Esophagus (tissue), 2 donors: ENCODE data around the gene AUTS2. TPM values are rescaled to one million over a fixed set of nuclear protein-coding genes. Genes with fewer than 3 reads are reported as not detected.

Experiments
- H3K27ac ChIP-seq, 2 donors: one replicate each; pipeline ENCODE4 v1.5.1; 2013; ENCODE audit warnings: low read depth in 2 of 2, mild to moderate bottlenecking in 2 of 2, inconsistent platforms in 1 of 2, low read length in 1 of 2, moderate library complexity in 1 of 2
- H3K27me3 ChIP-seq, 2 donors: one replicate each; pipeline ENCODE4 v1.6.1; 2013; ENCODE audit warnings: low read length in 2 of 2, control low read depth in 1 of 2, mild to moderate bottlenecking in 1 of 2; ENCODE audit not compliant: insufficient read depth in 2 of 2, control insufficient read depth in 1 of 2
- H3K36me3 ChIP-seq, 2 donors: one replicate each; pipeline ENCODE4 v1.6.1; 2013; ENCODE audit warnings: low read length in 1 of 2; ENCODE audit not compliant: control insufficient read depth in 2 of 2, insufficient read depth in 2 of 2
- H3K4me1 ChIP-seq, 2 donors: one replicate each; pipeline ENCODE4 v1.6.1; 2013; ENCODE audit warnings: low read length in 1 of 2; ENCODE audit not compliant: control insufficient read depth in 2 of 2, insufficient read depth in 2 of 2
- H3K4me3 ChIP-seq, 2 donors: one replicate each; pipeline ENCODE4 v1.5.1; 2013; ENCODE audit warnings: low read length in 2 of 2, mild to moderate bottlenecking in 2 of 2, low read depth in 1 of 2, moderate library complexity in 1 of 2
- H3K9me3 ChIP-seq, 2 donors: one replicate each; pipeline ENCODE4 v1.6.1; 2013; ENCODE audit warnings: mild to moderate bottlenecking in 2 of 2, low read depth in 1 of 2, low read length in 1 of 2, moderate library complexity in 1 of 2; ENCODE audit not compliant: control insufficient read depth in 2 of 2, insufficient read depth in 1 of 2
- WGBS, 2 donors: extraction: QIAGEN DNeasy Blood & Tissue Kit; methylation state at CpG; one replicate each; pipeline ENCODE4 v1.1.7; 2013; 5-methylcytosine and 5-hydroxymethylcytosine counted together
- polyA plus RNA-seq, 2 donors: library from polyadenylated mRNA; stranded (reverse); fragments of 200-250 nt; gene quantifications; one replicate each; pipeline ENCODE4 v1.2.3, GENCODE V29; 2013
- donor health status: healthy with polysubstance abuse.
- donor health status: Bipolar disorder and iron deficiency.

AUTS2 gene
- polyA plus RNA-seq, 2 donors: 8.3 to 15.6 TPM

GRCh38 chr7:70830426-70830825 is 1232.2 kb downstream of the AUTS2 start:
- Histone ChIP-seq H3K9me3 (no peaks in the 10 kb centered on the region), H3K27ac (no peak overlapping the region), H3K4me1 (no peaks in the 10 kb centered on the region), H3K36me3 (no peaks in the 10 kb centered on the region), H3K27me3 (no peaks in the 10 kb centered on the region), H3K4me3 (no peak overlapping the region)
- 75 to 86% methylated on average over 7 of the region's 7 CpGs for WGBS, 2 donors

GRCh38 chr7:70833726-70834125 is 1235.5 kb downstream of the AUTS2 start:
- Histone ChIP-seq H3K27ac (no peak overlapping the region), H3K4me1 (no peaks in the 10 kb centered on the region), H3K27me3 (no peaks in the 10 kb centered on the region), H3K9me3 (no peaks in the 10 kb centered on the region), H3K36me3 (no peaks in the 10 kb centered on the region), H3K4me3 (no peak overlapping the region)
- WGBS, 2 donors: 33 to 40% methylated on average over 1 of the region's 1 CpG

GRCh38 chr7:70834424-70834823 is 1236.1 kb downstream of the AUTS2 start:
- no peaks in the 10 kb centered on the region for H3K36me3 ChIP-seq
- H3K27ac ChIP-seq: no peak overlapping the region
- H3K9me3 ChIP-seq: no peaks in the 10 kb centered on the region
- WGBS, 2 donors: 87 to 91% methylated on average over 8 of the region's 8 CpGs
- no peak overlapping the region for H3K4me3 ChIP-seq
- H3K27me3 ChIP-seq: no peaks in the 10 kb centered on the region
- H3K4me1 ChIP-seq: no peaks in the 10 kb centered on the region

- no peaks in the 10 kb centered on the region for H3K4me1 ChIP-seq
- no peaks in the 10 kb centered on the region for H3K36me3 ChIP-seq
- no peaks in the 10 kb centered on the region for H3K9me3 ChIP-seq
- 55 to 60% methylated on average over 2 of the region's 2 CpGs for WGBS, 2 donors
- no peaks in the 10 kb centered on the region for H3K27me3 ChIP-seq
- H3K4me3 ChIP-seq: no peak overlapping the region
- H3K27ac ChIP-seq: no peak overlapping the region
These were observed 1237.4 kb downstream of the AUTS2 start for GRCh38 chr7:70835658-70836057.

- Histone ChIP-seq H3K9me3 (no peaks in the 10 kb centered on the region), H3K4me1 (no peaks in the 10 kb centered on the region), H3K27me3 (no peaks in the 10 kb centered on the region), H3K27ac (no peak overlapping the region), H3K36me3 (no peaks in the 10 kb centered on the region), H3K4me3 (no peak overlapping the region)
- WGBS, 2 donors: 44 to 54% methylated on average over 1 of the region's 1 CpG
These were observed 1238.0 kb downstream of the AUTS2 start for GRCh38 chr7:70836279-70836678.

- H3K4me1 ChIP-seq: no peaks in the 10 kb centered on the region
- H3K4me3 ChIP-seq: no peak overlapping the region
- H3K27ac ChIP-seq: no peak overlapping the region
- no peaks in the 10 kb centered on the region for H3K9me3 ChIP-seq
- 93 to 95% methylated on average over 6 of the region's 6 CpGs for WGBS, 2 donors
- H3K36me3 ChIP-seq: no peaks in the 10 kb centered on the region
- no peaks in the 10 kb centered on the region for H3K27me3 ChIP-seq
These were observed 1238.7 kb downstream of the AUTS2 start for GRCh38 chr7:70836946-70837345.

DNA sequence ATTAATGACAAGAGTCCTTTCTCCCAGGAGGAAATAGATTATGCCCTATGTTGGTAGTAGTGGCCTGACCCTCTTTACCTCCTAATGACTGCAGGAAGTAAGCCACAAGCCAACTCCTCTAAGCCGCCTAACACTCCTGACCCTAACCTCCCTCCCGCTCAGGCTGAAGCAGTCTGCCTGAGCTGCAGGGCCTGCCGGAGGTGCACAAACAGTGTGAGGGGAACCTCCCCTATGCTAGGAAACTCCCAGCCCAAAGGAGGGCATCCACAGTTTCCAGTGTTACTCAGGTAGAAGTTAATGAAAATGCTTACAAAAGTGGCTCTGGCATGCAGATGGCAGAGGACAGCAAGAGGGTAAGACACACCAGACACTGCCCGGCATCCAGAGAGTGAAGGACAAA is 1239.3 kb downstream of the AUTS2 start:
- WGBS, 2 donors: 77% methylated on average over 4 of the region's 4 CpGs

GRCh38 chr7:70838292-70838907 is 1240.1 kb downstream of the AUTS2 start:
- Histone ChIP-seq H3K27ac (no peak overlapping the region), H3K4me3 (no peak overlapping the region), H3K36me3 (no peaks in the 10 kb centered on the region), H3K27me3 (no peaks in the 10 kb centered on the region), H3K9me3 (no peaks in the 10 kb centered on the region), H3K4me1 (no peaks in the 10 kb centered on the region)
- 64 to 70% methylated on average over 15 of the region's 15 CpGs for WGBS, 2 donors

More for the DNA sequence above, 1239.3 kb downstream of the AUTS2 start:
- Histone ChIP-seq H3K27ac (no peak overlapping the region), H3K4me3 (no peak overlapping the region), H3K9me3 (no peaks in the 10 kb centered on the region), H3K36me3 (no peaks in the 10 kb centered on the region), H3K27me3 (no peaks in the 10 kb centered on the region), H3K4me1 (no peaks in the 10 kb centered on the region)
